Osteoblast (primary cell): ENCODE measurements around the gene C19orf44. TPM values are rescaled to one million over a fixed set of nuclear protein-coding genes. Genes with fewer than 3 reads are reported as not detected.
"Not testable (repeated sequence)": the region's sequence is repeated elsewhere in the genome, so short reads cannot be mapped to it uniquely, and the experiment has no call there.

Experiments
- DNase-seq: peaks from one replicate; pipeline ENCODE4 v3.0.0; 2011; ENCODE audit warnings: low spot score, mixed read lengths; ENCODE audit not compliant: insufficient read length; ENCODE audit errors: missing footprints
- H2AFZ ChIP-seq: 2 replicates; pipeline ENCODE4 v1.6.0; 2011; ENCODE audit warnings: mild to moderate bottlenecking, low read length
- H3K27ac ChIP-seq: 2 replicates; pipeline ENCODE4 v1.5.1; 2011; ENCODE audit warnings: mild to moderate bottlenecking, low read depth, low read length, moderate library complexity
- H3K27me3 ChIP-seq: 2 replicates; pipeline ENCODE4 v1.6.0; 2012; ENCODE audit warnings: mild to moderate bottlenecking, control low read depth, inconsistent platforms, low read length, moderate library complexity; ENCODE audit not compliant: insufficient read depth
- H3K36me3 ChIP-seq: 2 replicates; pipeline ENCODE4 v1.5.1; 2011; ENCODE audit warnings: mild to moderate bottlenecking, low read length, control low read depth, moderate library complexity; ENCODE audit not compliant: insufficient read depth
- H3K4me1 ChIP-seq: 2 replicates; pipeline ENCODE4 v1.5.1; 2011; ENCODE audit warnings: mild to moderate bottlenecking, low read length, control low read depth, moderate library complexity; ENCODE audit not compliant: insufficient read depth
- H3K4me2 ChIP-seq: 2 replicates; pipeline ENCODE4 v1.6.0; 2011; ENCODE audit warnings: mild to moderate bottlenecking, low read length; ENCODE audit not compliant: insufficient read depth
- H3K4me3 ChIP-seq: fragments of 200-600 bp; sonication (generic); 3 replicates; pipeline ENCODE4 v1.5.1; 2012; ENCODE audit warnings: mild to moderate bottlenecking, low read length, inconsistent platforms; ENCODE audit not compliant: insufficient read depth
- H3K79me2 ChIP-seq: 2 replicates; pipeline ENCODE4 v1.6.0; 2012; ENCODE audit warnings: mild to moderate bottlenecking, low read length, control low read depth, inconsistent platforms; ENCODE audit not compliant: insufficient read depth
- H3K9me3 ChIP-seq: 2 replicates; pipeline ENCODE4 v1.5.1; 2011; ENCODE audit warnings: low read depth, low read length, control low read depth
- H4K20me1 ChIP-seq: 2 replicates; pipeline ENCODE4 v1.6.0; 2012; ENCODE audit warnings: mild to moderate bottlenecking, low read length, control low read depth; ENCODE audit not compliant: insufficient read depth
- CTCF ChIP-seq: IDR thresholded peaks from 2 replicates; pipeline ENCODE4 v1.5.1; 2011; ENCODE audit warnings: mild to moderate bottlenecking, low read depth, low read length, moderate library complexity; ENCODE audit errors: extremely low read depth
- total RNA-seq: library from RNA; depleted of rRNA; stranded (reverse); fragments of >200 nt; gene quantifications from 2 replicates; pipeline ENCODE4 v1.2.3, GENCODE V29; 2012

The C19orf44 gene
- total RNA-seq, 1 donor, result 7.2 TPM

- Histone ChIP-seq H3K4me1 (peaks cover 9% of the 10 kb centered on the region), H3K36me3 (no peaks in the 10 kb centered on the region), H3K79me2 (peaks cover 95% of the 10 kb centered on the region), H3K27ac (no peak overlapping the region), H4K20me1 (peaks cover 64% of the 10 kb centered on the region), H3K9me3 (no peaks in the 10 kb centered on the region), H3K4me3 (no peak overlapping the region), H2AFZ (no peak overlapping the region), H3K4me2 (no peak overlapping the region), H3K27me3 (no peaks in the 10 kb centered on the region)
- DNase-seq, result peak; percentile 79
- no peak for TF ChIP-seq CTCF
These were observed 33.4 kb upstream of the C19orf44 start for GRCh38 chr19:16462757-16463250.

- Histone ChIP-seq H2AFZ (no peak overlapping the region), H4K20me1 (peaks cover 59% of the 10 kb centered on the region), H3K4me2 (no peak overlapping the region)
These were observed 32.7 kb upstream of the C19orf44 start for GRCh38 chr19:16463341-16463990.

GRCh38 chr19:16463991-16464575 lies 32.1 kb upstream of the C19orf44 start:
- peaks cover 8% of the 10 kb centered on the region for H3K4me1 ChIP-seq
- H3K27ac ChIP-seq, result no peak overlapping the region
- H3K36me3 ChIP-seq, result no peaks in the 10 kb centered on the region
- TF ChIP-seq CTCF, result no peak
- no peak overlapping the region for H3K4me3 ChIP-seq
- H3K79me2 ChIP-seq, result peaks cover 95% of the 10 kb centered on the region
- no peaks in the 10 kb centered on the region for H3K9me3 ChIP-seq
- no peaks in the 10 kb centered on the region for H3K27me3 ChIP-seq
- no peak overlapping the region for H3K4me2 ChIP-seq
- peaks cover 57% of the 10 kb centered on the region for H4K20me1 ChIP-seq
- peak; percentile 37 for DNase-seq
- H2AFZ ChIP-seq, result no peak overlapping the region

More at GRCh38 chr19:16463341-16463990, 32.7 kb upstream of the C19orf44 start:
- no peaks in the 10 kb centered on the region for H3K27me3 ChIP-seq
- H3K4me3 ChIP-seq, result no peak overlapping the region
- no peak for TF ChIP-seq CTCF
- no peaks in the 10 kb centered on the region for H3K9me3 ChIP-seq
- H3K36me3 ChIP-seq, result no peaks in the 10 kb centered on the region
- peaks cover 8% of the 10 kb centered on the region for H3K4me1 ChIP-seq
- H3K27ac ChIP-seq, result no peak overlapping the region
- peaks cover 95% of the 10 kb centered on the region for H3K79me2 ChIP-seq
- DNase-seq, result no peak

GRCh38 chr19:16465239-16465638 lies 31.0 kb upstream of the C19orf44 start:
- H3K4me1 ChIP-seq, result peaks cover 8% of the 10 kb centered on the region
- H2AFZ ChIP-seq, result no peak overlapping the region
- peaks cover 61% of the 10 kb centered on the region for H4K20me1 ChIP-seq
- no peak overlapping the region for H3K4me2 ChIP-seq
- H3K27ac ChIP-seq, result no peak overlapping the region
- peaks cover 95% of the 10 kb centered on the region for H3K79me2 ChIP-seq
- no peaks in the 10 kb centered on the region for H3K27me3 ChIP-seq
- no peaks in the 10 kb centered on the region for H3K36me3 ChIP-seq
- H3K4me3 ChIP-seq, result no peak overlapping the region
- no peaks in the 10 kb centered on the region for H3K9me3 ChIP-seq
- DNase-seq, result no peak
- TF ChIP-seq CTCF, result no peak

- H2AFZ ChIP-seq, H3K27ac ChIP-seq, H3K36me3 ChIP-seq, DNase-seq, H3K4me3 ChIP-seq, H3K27me3 ChIP-seq, H3K9me3 ChIP-seq, H3K4me2 ChIP-seq: not testable (repeated sequence)
- H3K4me1 ChIP-seq, result peaks cover 17% of the 10 kb centered on the region
- peaks cover 94% of the 10 kb centered on the region for H3K79me2 ChIP-seq
- H4K20me1 ChIP-seq, result peaks cover 65% of the 10 kb centered on the region
These were observed 29.3 kb upstream of the C19orf44 start for GRCh38 chr19:16466802-16467427.
